HG02943 (cell line): ENCODE data around the gene SUV39H2.
"Not testable (repeated sequence)": the region's sequence is repeated elsewhere in the genome, so short reads cannot be mapped to it uniquely, and the experiment has no call there.

Experiments used
- ATAC-seq: cut with Tn5 transposase; IDR thresholded peaks from one replicate; pipeline ENCODE4 v1.9.1; 2021; ENCODE audit warnings: mild to moderate bottlenecking, low read depth, moderate library complexity; ENCODE audit not compliant: unreplicated experiment

Gene SUV39H2

GRCh38 chr10:14926722-14927416 is 48.2 kb downstream of the SUV39H2 start:
- ATAC-seq = peak; percentile 90

GRCh38 chr10:14930610-14931009 is 51.9 kb downstream of the SUV39H2 start:
- ATAC-seq = no peak

- no peak for ATAC-seq
Observed at GRCh38 chr10:14936584-14936983, 57.9 kb downstream of the SUV39H2 start.

GRCh38 chr10:14938971-14939370 is 60.3 kb downstream of the SUV39H2 start:
- ATAC-seq = not testable (repeated sequence)

GRCh38 chr10:14942147-14942949 is 63.7 kb downstream of the SUV39H2 start:
- peak; percentile 87 for ATAC-seq

GRCh38 chr10:14942950-14943338 is 64.3 kb downstream of the SUV39H2 start:
- ATAC-seq = not testable (repeated sequence)

- ATAC-seq = no peak
Observed at GRCh38 chr10:14945108-14945507, 66.4 kb downstream of the SUV39H2 start.

- ATAC-seq = no peak
Observed at GRCh38 chr10:14947268-14947667, 68.6 kb downstream of the SUV39H2 start.

- ATAC-seq = no peak
Observed at GRCh38 chr10:14949291-14949690, 70.6 kb downstream of the SUV39H2 start.

GRCh38 chr10:14952851-14953423 is 74.3 kb downstream of the SUV39H2 start:
- no peak for ATAC-seq

- ATAC-seq = peak; percentile 42
Observed at GRCh38 chr10:14953424-14954000, 74.8 kb downstream of the SUV39H2 start.
